ENCODE data around the gene SAMD9L. TPM values are rescaled to one million over a fixed set of nuclear protein-coding genes. Genes with fewer than 3 reads are reported as not detected.

SAMD9L gene
- polyA plus RNA-seq, 3 donors, result 12.5 to 31.8 (median 18.6) TPM

GRCh38 chr7:93146472-93147141 lies 1.6 kb downstream of the SAMD9L start:
- peak overlapping the region; percentile 80 to 91 for H3K4me3 Mint-ChIP-seq
- peak in 2 of 3 donors; percentile 23 to 48 for DNase-seq
- Histone ChIP-seq H3K27ac (ENCODE audit: low read depth in 1 of 2, low read length in 2 of 2) (peak overlapping the region; percentile 34 to 85), H2AFZ (ENCODE audit: insufficient read depth, low read depth, low read length, poor library complexity, severe bottlenecking) (peak overlapping the region; percentile 52), H3K36me3 (replicated peaks in 1 of 2; ENCODE audit: control insufficient read depth in 1 of 2, insufficient read depth in 2 of 2, low read length in 2 of 2) (peaks cover 30 to 34% of the 10 kb centered on the region in 2 donors), H3K9ac (ENCODE audit: insufficient read depth, low read length, poor library complexity, severe bottlenecking) (peak overlapping the region; percentile 42), H3K9me3 (replicated peaks in 1 of 2; ENCODE audit: control insufficient read depth in 1 of 2, insufficient read depth in 1 of 2, low read length in 2 of 2) (no peaks in the 10 kb centered on the region), H4K20me1 (ENCODE audit: insufficient read depth, low read length) (no peaks in the 10 kb centered on the region), H3K4me2 (replicated peaks; ENCODE audit: extremely low read depth, low read length, poor library complexity, severe bottlenecking) (peak overlapping the region; percentile 91), H3K4me1 (ENCODE audit: control insufficient read depth in 1 of 2, insufficient read depth in 2 of 2, low read length in 2 of 2) (peaks cover 52 to 68% of the 10 kb centered on the region in 2 donors), H3K27me3 (ENCODE audit: control insufficient read depth in 2 of 2, insufficient read depth in 2 of 2, low read length in 2 of 2) (no peaks in the 10 kb centered on the region), H3K79me2 (ENCODE audit: insufficient read depth, low read length) (peaks cover 27% of the 10 kb centered on the region), H3K4me3 (replicated peaks in 1 of 3; ENCODE audit: low read depth in 2 of 3, low read length in 3 of 3) (peak overlapping the region; percentile 47 to 97 (median 84))
- WGBS (ENCODE audit: insufficient coverage), result 0% methylated on average over 3 of the region's 5 CpGs
- peaks cover 0 to 3% (median 0%) of the 10 kb centered on the region in 7 donors for H3K9me3 Mint-ChIP-seq
- peaks cover 0 to 2% (median 0%) of the 10 kb centered on the region in 3 donors for H3K27me3 Mint-ChIP-seq (ENCODE audit: low read depth in 3 of 3)
- H3K27ac Mint-ChIP-seq, result peak overlapping the region; percentile 83 to 95 (median 92)
- H3K36me3 Mint-ChIP-seq, result peaks cover 5 to 10% of the 10 kb centered on the region in 2 donors
- intact Hi-C loops (cut with micrococcal nuclease), result no loop called here
- H3K4me1 Mint-ChIP-seq, result peaks cover 58% of the 10 kb centered on the region
- TF ChIP-seq, protein P1, sequence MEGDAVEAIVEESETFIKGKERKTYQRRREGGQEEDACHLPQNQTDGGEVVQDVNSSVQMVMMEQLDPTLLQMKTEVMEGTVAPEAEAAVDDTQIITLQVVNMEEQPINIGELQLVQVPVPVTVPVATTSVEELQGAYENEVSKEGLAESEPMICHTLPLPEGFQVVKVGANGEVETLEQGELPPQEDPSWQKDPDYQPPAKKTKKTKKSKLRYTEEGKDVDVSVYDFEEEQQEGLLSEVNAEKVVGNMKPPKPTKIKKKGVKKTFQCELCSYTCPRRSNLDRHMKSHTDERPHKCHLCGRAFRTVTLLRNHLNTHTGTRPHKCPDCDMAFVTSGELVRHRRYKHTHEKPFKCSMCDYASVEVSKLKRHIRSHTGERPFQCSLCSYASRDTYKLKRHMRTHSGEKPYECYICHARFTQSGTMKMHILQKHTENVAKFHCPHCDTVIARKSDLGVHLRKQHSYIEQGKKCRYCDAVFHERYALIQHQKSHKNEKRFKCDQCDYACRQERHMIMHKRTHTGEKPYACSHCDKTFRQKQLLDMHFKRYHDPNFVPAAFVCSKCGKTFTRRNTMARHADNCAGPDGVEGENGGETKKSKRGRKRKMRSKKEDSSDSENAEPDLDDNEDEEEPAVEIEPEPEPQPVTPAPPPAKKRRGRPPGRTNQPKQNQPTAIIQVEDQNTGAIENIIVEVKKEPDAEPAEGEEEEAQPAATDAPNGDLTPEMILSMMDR (IDR thresholded peaks at IDR 0.05), result no peak

- H3K4me1 ChIP-seq (ENCODE audit: control insufficient read depth in 1 of 2, insufficient read depth in 2 of 2, low read length in 2 of 2), result peaks cover 46 to 62% of the 10 kb centered on the region in 2 donors
- H2AFZ ChIP-seq (ENCODE audit: insufficient read depth, low read depth, low read length, poor library complexity, severe bottlenecking), result no peak overlapping the region
- peak overlapping the region in 1 of 3 experiments; percentile 84 for H3K4me3 ChIP-seq (replicated peaks in 1 of 3; ENCODE audit: low read depth in 2 of 3, low read length in 3 of 3)
- H3K27me3 ChIP-seq (ENCODE audit: control insufficient read depth in 2 of 2, insufficient read depth in 2 of 2, low read length in 2 of 2), result no peaks in the 10 kb centered on the region
- Mint-ChIP-seq H3K9me3 (peaks cover 0 to 3% (median 0%) of the 10 kb centered on the region in 7 donors), H3K4me1 (peaks cover 53% of the 10 kb centered on the region), H3K4me3 (peak overlapping the region; percentile 32 to 91), H3K36me3 (peaks cover 5 to 10% of the 10 kb centered on the region in 2 donors), H3K27me3 (ENCODE audit: low read depth in 3 of 3) (peaks cover 0 to 2% (median 0%) of the 10 kb centered on the region in 3 donors), H3K27ac (peak overlapping the region; percentile 84 to 95 (median 90))
- H3K9me3 ChIP-seq (replicated peaks in 1 of 2; ENCODE audit: control insufficient read depth in 1 of 2, insufficient read depth in 1 of 2, low read length in 2 of 2), result no peaks in the 10 kb centered on the region
- DNase-seq, result no peak
- H3K36me3 ChIP-seq (replicated peaks in 1 of 2; ENCODE audit: control insufficient read depth in 1 of 2, insufficient read depth in 2 of 2, low read length in 2 of 2), result peaks cover 34 to 39% of the 10 kb centered on the region in 2 donors
- TF ChIP-seq, protein P1 (IDR thresholded peaks at IDR 0.05), result no peak
- H3K4me2 ChIP-seq (replicated peaks; ENCODE audit: extremely low read depth, low read length, poor library complexity, severe bottlenecking), result peak overlapping the region; percentile 91
- H3K9ac ChIP-seq (ENCODE audit: insufficient read depth, low read length, poor library complexity, severe bottlenecking), result no peak overlapping the region
- 0% methylated on average over 1 of the region's 1 CpG for WGBS (ENCODE audit: insufficient coverage)
- peaks cover 27% of the 10 kb centered on the region for H3K79me2 ChIP-seq (ENCODE audit: insufficient read depth, low read length)
- no peaks in the 10 kb centered on the region for H4K20me1 ChIP-seq (ENCODE audit: insufficient read depth, low read length)
- peak overlapping the region; percentile 45 to 85 for H3K27ac ChIP-seq (ENCODE audit: low read depth in 1 of 2, low read length in 2 of 2)
- intact Hi-C loops (cut with micrococcal nuclease), result no loop called here
Observed at GRCh38 chr7:93146036-93146435, 2.1 kb downstream of the SAMD9L start.
